ENCODE data around the gene KLF12.

KLF12 gene

DNA sequence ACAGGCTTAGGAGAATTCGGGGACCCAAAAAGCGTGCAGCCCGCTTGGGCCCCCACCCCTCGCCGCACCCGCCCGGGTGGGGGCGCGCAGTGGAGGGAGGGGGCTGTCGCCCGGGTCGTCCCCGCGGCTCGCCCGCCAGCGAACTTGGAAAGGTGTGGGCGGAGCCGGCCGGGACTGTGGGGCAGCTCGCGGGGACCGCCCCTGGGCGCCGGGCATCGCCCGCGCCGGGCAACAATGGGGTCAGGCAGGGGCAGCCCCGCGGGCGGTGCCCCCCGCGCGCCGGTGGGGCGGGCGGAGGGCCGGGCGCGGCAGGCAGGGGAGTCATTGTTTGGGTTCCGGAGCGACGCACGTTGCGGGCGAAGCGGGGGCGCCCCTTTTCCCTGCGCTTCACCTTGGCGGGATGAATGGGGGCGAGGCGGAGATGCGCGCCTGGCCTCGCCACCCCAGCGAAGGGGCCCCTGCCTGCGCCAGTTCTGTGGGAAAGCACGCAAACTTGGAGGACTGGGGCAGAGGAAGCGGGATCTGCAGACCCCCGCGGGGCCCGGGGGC lies 647 bp upstream of the KLF12 start:
- DNase-seq: peak; percentile 47 to 69 (median 55)

DNA sequence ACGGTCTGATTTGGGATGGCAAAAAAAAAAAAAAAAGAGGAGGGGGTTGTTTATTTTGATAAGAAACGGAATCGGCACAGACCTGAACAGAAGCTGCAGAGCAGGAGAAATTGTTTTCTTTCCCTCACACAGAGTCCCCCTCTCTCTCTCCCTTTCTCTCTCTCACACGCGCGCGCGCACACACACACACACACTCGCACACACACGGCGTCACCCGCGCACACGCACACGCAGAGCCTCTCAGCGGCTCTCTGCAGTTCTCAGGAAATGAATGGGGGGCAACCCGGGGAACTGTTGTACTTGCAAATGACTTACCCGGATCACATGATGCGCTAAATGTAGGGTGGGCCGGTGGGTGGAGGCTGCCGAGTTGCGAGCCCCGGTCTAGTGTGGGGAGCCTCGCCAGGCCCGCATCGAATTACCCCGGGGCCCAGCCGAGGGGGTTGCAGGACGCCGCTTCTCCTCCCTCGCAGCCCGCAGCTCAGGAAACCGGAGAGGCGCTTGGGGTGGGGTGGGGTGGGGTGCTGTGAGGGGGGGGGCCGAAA lies 475 bp downstream of the KLF12 start:
- DNase-seq: peak; percentile 74 to 91 (median 82)

DNA sequence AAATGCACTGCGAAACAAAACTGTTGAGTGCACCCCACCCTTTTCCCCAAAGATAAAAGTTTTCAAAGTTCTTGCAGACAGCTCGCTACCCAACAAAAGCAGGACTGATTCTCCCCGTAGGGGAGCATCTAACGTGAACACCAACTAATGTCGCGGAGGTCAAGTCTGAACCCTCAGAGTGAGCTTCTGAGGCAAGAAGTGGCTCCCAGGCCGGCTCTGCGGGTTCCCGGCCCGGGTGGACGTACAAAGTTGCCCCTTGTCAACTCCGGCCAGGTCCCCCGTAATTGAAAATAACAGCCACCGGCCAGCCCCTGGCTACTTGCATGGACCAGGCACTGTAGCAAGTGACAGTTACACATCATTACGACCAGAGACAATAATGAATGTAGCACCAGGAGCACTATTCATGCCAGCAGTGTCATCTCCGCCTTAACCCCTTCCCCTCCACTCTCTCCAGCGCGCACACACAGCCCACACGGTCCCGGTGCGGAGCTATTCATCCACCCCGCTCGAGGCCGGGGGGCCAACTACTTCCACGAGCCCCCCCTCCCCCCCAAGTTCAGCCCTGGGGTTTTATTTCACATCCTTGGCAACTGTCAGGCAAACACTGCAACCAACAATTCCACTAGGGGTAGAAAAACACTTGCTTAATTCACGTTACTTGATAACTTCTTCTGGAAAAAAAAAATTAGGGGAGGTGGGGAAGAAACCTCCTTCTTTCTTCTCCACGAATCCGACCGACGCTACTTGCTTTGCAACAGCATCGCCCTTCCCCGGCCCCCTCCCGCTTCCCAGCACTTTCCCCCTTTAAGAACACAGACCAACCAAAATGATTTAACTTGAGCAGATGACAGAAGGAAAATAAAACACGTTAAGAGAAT lies 1.2 kb downstream of the KLF12 start:
- peak; percentile 16 to 57 (median 27) for DNase-seq

DNA sequence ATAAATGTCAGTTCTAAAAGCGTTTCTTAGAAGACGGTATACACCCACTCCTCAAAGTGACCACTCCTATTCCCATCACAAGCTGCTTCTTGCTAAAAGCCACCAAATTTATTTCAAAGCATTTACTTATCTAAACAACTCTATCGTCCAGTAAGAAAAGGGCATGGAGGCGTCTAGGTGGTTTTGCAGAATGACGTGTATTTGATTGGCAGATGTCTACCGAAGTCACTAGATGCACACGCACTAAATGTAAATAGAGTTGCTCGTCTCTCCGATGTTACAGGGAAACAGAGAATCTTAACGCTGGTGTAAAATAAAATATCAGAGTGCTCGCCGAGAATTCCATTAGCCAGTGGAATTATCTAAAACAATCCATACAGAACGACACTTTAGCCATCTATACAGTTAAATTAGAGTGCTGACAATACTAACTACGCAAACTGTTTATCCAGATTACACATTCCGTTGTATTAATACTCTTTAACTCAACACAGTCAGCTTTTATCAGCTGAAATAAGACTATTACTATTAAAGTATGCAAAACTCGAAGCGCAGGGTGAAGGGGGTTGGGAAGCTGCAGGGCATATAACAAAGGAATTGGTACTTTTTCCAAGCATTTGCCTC lies 1.9 kb downstream of the KLF12 start:
- peak in 4 of 5 donors; percentile 21 to 68 (median 40) for DNase-seq

DNA sequence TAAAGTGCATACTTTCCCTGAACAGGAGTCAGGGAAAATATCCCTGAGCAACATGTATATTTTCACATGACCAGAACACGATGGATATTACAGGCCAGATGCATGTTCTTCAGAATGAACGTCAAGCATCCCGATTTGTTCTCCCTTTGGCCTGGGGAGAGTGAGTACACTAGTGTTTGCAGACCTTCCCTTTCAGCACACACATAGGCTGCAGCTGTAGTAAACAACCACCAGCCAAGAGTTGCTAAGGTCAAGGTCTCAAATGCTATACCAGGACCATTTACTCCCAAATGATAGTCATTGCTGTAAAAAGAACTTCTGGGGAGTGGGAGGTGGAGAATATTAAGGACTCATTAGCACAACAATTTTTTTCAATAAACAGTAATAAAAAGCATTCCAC lies 3.0 kb downstream of the KLF12 start:
- no peak for DNase-seq

DNA sequence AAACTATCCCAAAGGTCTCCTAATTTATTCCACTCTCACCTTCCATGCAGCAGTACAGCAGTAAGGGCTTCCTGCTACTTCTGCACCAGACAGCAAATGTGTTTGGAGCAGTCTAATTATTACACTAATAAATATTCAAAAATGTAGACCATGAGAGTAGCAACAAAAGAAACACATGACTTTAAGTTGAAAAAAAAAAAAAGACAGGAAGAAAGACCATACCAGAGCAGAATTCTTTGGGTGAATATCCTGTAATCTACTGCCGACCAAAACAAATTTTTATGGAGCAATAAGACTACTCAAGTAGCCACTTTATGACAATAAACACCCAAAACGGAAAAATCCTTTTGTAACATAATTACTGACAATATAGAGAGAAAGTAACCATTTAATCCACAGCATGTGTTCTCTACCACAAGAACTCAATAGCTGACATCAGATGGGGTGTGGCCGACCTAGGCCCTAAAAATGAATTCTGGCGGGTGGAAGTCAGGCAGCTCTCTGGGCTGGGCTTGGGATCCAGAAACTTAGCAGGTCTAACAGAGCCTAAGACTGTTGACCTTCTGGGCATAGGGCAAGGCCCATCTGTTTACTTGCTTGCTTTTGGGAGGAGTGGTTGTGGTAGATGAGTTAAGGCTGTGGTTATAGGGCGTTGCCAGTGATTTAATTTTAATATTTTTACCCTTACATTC lies 4.6 kb downstream of the KLF12 start:
- DNase-seq: peak in 3 of 5 donors; percentile 11 to 23 (median 12)

DNA sequence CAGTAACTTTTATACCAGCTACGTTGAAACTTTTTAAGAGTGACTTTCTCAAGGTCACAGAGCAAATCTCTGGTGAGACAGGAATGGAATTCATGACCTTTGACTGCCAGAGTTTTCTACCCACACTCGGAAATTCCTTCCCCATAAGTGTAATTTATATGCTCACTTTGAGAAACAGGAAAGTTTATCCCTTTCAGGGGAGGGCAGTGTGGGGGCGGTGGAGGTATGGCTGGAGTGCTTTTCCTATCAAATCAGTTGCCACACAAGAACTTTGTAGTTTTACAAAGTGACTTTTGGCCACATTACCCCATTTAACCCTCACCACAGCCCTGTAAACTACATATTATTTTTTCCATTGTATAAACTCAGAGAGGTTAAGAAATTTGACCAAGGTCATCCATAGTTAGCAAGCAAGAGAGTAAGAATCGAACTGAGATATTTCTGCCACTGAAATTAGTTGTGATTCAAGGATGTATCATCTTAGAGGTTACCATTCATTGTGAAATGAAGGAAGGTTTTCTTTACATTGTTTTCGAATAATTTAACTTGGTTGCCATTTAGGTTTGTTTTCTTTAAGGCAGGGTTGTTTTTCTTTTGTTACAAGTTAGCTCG lies 5.9 kb downstream of the KLF12 start:
- DNase-seq: no peak

DNA sequence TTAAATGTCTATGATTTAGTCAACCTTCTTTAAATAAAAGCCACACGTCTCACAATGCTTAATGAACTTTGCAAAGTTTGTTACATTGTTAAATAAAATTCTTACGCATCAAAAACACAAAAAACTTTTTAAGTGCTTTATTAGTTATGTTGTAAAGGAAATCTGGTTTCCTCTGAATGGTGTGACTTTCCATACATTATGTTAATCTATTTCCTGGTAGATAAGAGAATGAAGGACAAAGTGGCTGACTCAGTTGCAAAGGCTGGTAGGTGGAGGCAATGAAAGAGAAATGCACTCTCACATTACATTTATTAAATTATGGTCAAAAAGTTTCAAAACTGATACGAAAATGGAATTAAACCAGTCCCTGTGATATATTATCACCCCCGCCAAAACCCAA lies 15.9 kb downstream of the KLF12 start:
- no peak for DNase-seq

DNA sequence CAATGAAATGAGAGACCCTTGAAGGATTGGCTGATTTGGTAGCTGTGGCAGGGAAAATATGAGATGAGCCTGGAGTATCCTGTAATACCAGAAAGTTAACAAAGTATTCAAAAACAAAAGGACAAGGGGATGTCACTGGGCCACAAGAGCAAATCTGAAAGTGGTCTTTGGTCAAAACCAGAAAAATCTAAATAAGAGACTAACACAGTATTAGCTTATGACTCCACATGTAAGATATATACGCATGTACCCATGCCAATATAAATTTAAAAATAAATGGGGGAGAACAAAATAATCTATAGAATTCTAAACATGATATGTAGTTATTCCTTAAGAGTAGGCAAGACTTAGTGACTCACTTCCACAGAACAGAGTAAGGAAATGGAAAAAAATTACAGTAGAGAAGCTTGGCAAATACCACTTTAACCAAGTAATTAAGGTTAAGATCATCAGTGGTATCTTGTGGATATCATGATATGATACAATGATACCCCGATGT lies 16.9 kb downstream of the KLF12 start:
- DNase-seq: no peak

DNA sequence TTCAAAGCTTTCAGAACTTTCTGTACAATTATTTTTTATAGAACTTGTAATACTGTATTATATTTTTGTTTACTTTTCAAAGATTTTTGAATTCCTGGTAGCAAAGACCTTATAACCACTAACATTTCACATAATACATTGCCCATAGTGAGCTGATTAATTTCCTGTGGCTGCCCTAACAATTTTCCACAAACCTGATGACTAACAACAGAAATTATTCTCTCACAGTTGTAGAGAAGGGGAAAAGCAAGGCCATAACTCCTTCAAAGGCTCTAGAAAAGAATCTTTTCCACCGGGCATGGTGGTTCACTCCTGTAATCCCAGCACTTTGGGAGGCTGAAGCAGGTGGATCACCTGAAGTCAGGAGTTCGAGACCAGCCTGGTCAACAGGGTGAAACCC lies 19.1 kb downstream of the KLF12 start:
- DNase-seq: no peak

DNA sequence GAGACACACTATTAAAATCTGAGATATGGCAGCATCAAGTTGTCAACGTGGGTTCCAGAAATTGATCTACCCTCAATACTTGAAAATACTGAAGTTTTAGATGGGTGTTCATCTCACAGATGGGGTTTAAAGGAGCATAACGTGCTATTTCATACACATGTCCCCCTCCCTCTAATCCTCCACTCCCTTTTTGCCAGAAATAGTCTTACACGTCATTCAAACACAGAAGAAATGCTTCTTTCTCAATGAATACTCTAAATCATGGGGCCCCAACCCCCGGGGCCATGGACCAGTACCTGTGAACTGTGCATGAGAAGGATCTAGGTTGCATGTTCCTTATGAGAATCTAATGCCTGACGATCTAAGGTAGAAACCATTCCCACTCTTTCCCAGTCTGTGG lies 19.6 kb downstream of the KLF12 start:
- DNase-seq: no peak

DNA sequence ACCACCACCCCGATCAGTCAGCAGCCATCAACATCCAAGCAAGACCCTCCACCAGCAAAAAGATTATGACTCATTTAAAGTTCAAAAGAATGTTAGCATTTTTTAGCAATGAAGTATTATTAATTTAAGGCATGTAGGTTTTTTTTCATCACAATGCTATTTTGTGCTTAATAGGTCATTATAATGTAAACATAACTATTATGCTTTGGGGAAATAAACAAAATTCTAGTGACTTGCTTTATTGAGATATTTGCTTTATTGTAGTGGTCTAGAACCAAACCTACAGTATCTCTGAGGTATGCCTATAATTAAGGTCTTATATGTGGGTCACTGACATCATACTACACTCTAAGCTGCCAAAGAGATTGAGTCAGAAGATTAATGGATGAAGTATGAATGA lies 20.0 kb downstream of the KLF12 start:
- no peak for DNase-seq

DNA sequence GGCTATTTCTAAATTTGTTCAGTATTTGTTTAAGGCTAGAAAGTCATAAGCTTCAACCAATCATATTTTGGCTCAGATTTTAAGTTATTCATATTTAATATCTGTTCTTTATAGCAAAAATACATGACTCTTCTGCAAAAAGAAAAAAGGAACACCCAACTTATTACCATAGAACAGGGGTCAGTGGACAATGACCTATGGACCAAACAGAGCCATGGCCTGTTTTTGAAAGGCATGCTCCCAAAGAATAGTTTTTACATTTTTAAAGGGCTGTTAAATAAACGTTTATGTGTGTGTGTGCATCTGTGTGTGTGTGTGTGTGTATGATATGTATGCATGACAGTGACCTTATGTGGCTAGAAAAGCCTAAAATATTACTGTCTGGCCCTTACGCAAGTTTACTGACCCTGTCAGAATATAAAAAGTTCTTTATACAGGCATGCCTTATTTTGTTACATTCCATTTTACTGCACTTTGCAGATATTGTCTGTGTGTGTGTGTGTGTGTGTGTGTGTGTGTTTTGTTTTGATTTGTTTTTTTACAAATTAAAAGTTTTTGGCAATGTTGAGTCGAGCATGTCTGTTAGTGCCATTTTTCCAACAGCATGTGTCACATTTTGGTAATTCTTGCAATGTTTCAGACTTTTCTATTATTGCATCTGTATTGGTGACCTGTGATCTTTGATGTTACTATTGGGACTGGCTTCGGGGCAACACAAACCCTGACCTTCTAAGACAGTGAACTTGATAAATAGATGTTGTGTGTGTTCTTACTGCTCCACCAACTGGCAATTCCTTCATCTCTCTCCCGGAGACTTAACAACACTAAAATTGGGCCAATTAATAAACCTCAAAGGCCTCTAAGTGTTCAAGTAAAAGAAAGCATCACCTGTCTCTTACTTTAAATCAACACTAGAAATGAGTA lies 22.0 kb downstream of the KLF12 start:
- no peak for DNase-seq

DNA sequence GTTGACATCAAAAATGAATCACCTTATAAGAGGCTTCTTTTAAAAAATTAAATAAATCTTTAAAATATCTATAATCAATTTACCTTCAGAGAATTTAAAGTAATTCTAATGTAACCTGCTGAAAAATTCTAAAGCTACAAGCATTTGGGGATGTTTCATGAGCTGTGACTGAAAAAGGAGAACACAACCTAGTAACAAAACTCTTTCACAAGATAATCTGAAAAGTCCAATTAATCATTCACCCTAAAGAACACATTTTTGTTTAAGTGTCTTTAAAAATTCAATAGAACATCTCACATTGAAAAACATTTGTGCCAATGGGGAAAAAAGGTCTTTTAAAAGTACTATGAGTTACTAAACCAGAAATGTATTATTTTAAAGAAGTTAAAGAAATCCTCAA lies 22.8 kb downstream of the KLF12 start:
- DNase-seq: no peak

DNA sequence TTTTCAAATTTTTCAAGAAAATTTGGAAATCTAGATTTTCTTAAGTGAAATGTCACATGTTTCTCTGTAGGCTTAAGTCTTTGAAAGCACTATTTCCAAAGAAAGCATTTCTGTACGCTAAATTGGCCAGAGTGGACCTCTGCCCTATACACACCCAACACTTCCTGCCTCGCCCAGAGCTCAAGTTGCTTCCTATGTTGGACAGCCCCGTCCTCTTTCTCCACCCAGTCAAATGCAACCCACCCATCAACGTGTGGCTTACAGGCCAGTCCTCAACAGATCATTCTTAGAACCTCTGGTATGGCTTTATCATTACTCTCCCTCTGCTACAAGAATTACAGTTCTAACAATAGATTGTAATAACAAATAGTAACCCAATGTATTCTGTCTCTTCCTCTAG lies 24.2 kb downstream of the KLF12 start:
- no peak for DNase-seq

DNA sequence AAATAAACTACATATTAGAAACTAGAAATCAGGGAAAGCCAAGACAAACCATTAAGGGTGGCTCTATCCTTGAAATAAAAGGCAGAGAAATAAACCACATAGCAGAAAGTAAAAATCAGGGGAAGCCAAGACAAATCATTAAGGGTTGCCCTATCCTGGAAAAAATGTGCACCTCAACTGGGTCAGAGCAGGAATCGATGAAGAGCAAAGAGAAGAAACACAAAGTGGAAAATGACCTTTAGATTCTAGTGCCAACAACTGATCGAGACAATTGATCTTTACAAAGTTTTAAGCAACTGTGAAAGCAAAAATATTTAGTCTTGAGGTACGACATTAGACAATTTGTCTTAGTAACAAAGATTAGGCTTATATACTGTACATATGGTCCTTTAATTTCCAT lies 26.6 kb downstream of the KLF12 start:
- DNase-seq: no peak

DNA sequence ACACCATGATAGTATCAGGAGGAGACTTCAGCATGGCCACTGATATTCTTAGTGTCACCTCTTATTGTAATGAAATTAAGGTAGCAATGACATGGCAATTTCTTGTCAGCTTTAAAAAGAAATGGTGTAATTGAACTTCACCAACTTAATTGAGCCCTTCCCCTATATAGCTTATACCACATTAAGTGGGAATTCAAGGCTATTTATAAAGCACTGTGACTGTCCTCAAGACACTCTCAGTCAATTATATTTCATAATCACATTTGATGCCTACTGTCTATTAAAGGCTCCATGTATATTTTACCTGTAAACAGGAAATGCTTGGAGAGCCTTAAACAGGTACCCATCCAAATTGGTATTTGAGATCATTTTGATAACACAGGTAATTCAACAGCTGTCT lies 28.3 kb downstream of the KLF12 start:
- DNase-seq: no peak

DNA sequence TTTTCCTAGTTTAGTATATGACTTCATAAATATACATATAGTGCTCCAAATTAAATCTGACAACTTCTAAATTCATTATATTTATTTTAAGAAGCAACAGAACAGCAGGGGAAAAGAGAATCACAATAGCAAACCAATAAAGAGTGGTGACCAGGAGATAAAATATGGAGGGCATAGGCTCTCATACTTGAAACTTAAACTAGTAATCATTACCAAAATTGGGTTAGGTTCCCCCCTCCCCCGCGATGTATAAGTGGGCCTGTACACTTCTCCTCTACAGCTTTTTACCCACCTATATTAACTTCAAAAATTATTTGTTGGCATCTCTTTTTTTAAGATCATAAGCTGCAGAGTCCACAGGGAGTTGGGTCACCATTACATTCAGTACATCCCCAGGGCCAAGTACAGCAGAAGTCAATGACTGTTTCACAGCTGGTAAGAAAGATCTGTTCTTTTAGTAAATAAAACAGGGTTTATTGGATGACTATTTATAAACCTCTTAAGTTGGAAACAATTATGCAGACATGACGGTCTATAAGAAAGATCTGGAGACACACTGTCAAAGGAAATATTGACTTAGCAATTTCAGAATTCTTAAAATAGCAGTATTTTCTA lies 29.4 kb downstream of the KLF12 start:
- no peak for DNase-seq

DNA sequence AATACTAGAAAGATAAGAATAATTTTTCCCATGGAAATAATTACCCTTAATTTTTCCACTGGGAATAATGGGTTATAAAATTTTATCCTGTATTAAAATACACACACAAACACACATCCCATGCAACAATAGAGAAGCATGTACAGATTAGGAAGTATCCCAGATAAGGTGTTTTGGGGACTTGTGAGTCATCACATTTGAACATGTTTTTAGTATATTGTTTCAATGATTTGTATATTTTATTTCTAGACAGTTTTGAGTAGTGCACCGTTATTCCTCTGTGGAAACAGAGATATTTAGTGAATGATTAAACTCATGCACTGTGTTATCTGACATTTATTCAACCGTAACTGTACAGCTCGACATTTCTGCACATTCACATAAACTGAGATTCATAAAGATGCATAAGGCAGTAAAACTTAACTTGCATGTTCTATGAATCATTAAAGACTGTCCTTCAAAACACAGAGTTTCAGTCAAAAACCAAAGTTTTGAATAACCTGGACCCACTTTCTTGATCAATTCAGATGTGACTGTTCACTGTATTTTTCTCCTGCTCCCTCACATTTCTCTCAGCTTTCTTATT lies 30.1 kb downstream of the KLF12 start:
- no peak for DNase-seq

DNA sequence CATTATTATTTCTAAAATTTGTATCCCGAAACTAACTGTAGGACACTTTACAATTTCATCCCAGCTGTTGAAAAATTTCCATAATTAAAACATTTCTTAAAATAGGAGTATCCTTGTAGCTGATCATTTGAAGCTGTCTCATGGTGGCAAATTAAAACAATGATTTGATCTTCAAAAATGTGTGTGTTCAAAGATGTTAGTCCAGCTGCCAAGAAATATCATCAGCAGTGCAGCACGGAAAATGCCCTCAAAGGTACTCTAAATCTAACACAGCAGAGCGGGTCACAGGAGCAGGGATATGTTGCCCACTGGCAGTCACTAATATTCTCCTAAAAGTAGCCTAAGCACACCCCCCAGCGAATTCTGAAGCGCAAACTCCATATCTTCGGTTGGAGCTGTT lies 31.0 kb downstream of the KLF12 start:
- DNase-seq: no peak

DNA sequence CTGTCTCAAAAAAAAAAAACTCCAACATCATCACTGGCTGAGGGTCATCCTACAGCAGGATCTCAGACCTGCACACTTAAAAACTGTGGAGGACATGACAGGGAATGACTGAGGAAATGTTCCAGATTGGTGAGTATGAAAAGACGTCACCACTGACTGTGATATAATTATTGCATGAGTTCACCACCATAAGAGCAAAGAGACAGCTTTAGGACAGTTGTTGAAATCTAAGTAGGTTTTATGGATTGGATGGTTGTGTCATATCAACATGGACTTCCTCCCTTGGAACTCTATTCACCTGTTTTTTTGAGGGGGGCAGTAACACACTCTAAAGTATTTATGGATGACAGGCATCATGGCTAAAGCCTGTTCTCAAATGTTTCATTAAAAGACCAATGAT lies 31.5 kb downstream of the KLF12 start:
- DNase-seq: no peak
